Measurements from ENCODE around the gene ZNF446.
"Not testable (repeated sequence)": the region's sequence is repeated elsewhere in the genome, so short reads cannot be mapped to it uniquely, and the experiment has no call there.

The ZNF446 gene

GRCh38 chr19:58470837-58471543, 5.2 kb upstream of the ZNF446 start:
- DNase-seq (ENCODE audit: low spot score), result not testable (repeated sequence)

- DNase-seq (ENCODE audit: low spot score), result no peak
Measured at GRCh38 chr19:58471736-58472135, 4.4 kb upstream of the ZNF446 start.

GRCh38 chr19:58473775-58474174, 2.4 kb upstream of the ZNF446 start:
- DNase-seq (ENCODE audit: low spot score), result no peak

- DNase-seq (ENCODE audit: low spot score), result no peak
Measured at GRCh38 chr19:58474291-58474996, 1.7 kb upstream of the ZNF446 start.

- DNase-seq (ENCODE audit: low spot score), result no peak
Measured at GRCh38 chr19:58474997-58475713, 997 bp upstream of the ZNF446 start.

- DNase-seq (ENCODE audit: low spot score), result peak; percentile 26
Measured at GRCh38 chr19:58476498-58477015, 405 bp downstream of the ZNF446 start.

- no peak for DNase-seq (ENCODE audit: low spot score)
Measured at GRCh38 chr19:58477130-58477529, 978 bp downstream of the ZNF446 start.

GRCh38 chr19:58477871-58478270, 1.7 kb downstream of the ZNF446 start:
- DNase-seq (ENCODE audit: low spot score), result no peak

GRCh38 chr19:58479303-58479702, 3.2 kb downstream of the ZNF446 start:
- DNase-seq (ENCODE audit: low spot score), result no peak

GRCh38 chr19:58479736-58480480, 3.8 kb downstream of the ZNF446 start:
- no peak for DNase-seq (ENCODE audit: low spot score)

GRCh38 chr19:58480481-58480830, 4.3 kb downstream of the ZNF446 start:
- no peak for DNase-seq (ENCODE audit: low spot score)

- no peak for DNase-seq (ENCODE audit: low spot score)
Measured at GRCh38 chr19:58480831-58481230, 4.7 kb downstream of the ZNF446 start.

- no peak for DNase-seq (ENCODE audit: low spot score)
Measured at GRCh38 chr19:58482372-58482771, 6.2 kb downstream of the ZNF446 start.

GRCh38 chr19:58483776-58484175, 7.6 kb downstream of the ZNF446 start:
- DNase-seq (ENCODE audit: low spot score), result no peak

GRCh38 chr19:58484349-58484748, 8.2 kb downstream of the ZNF446 start:
- DNase-seq (ENCODE audit: low spot score), result not testable (repeated sequence)

- DNase-seq (ENCODE audit: low spot score), result no peak
Measured at GRCh38 chr19:58491393-58491792, 15.2 kb downstream of the ZNF446 start.

- DNase-seq (ENCODE audit: low spot score), result no peak
Measured at GRCh38 chr19:58492265-58492664, 16.1 kb downstream of the ZNF446 start.

- no peak for DNase-seq (ENCODE audit: low spot score)
Measured at GRCh38 chr19:58497634-58498170, 21.6 kb downstream of the ZNF446 start.

- DNase-seq (ENCODE audit: low spot score), result no peak
Measured at GRCh38 chr19:58498316-58499020, 22.3 kb downstream of the ZNF446 start.

- DNase-seq (ENCODE audit: low spot score), result peak; percentile 99
Measured at GRCh38 chr19:58499021-58499927, 23.1 kb downstream of the ZNF446 start.
